Keratinocyte (primary cell): ENCODE results near the gene ATP5IF1. TPM values are rescaled to one million over a fixed set of nuclear protein-coding genes. Genes with fewer than 3 reads are reported as not detected.

ENCODE experiments used
- DNase-seq: peaks from one replicate; pipeline ENCODE4 v3.0.0-alpha.2; 2011; ENCODE audit warnings: low read depth, missing footprints, low spot score
- FAIRE-seq: peaks from 2 replicates; lab custom pipeline; 2011; peaks lifted over from hg19 to GRCh38; lab: Jason Lieb, UNC
- H2AFZ ChIP-seq: 2 replicates; pipeline ENCODE4 v1.6.0; 2012; ENCODE audit warnings: low read length, control low read depth, inconsistent platforms; ENCODE audit not compliant: control insufficient read depth
- H3K27ac ChIP-seq: 2 replicates; pipeline ENCODE4 v1.5.1; 2011; ENCODE audit warnings: low read length; ENCODE audit not compliant: control insufficient read depth, insufficient read depth
- H3K27me3 ChIP-seq: 3 replicates; pipeline ENCODE4 v1.6.0; 2011; ENCODE audit warnings: low read length; ENCODE audit not compliant: control insufficient read depth, insufficient read depth; ENCODE audit errors: extremely low read depth
- H3K36me3 ChIP-seq, 2 experiments: 2 replicates in 1 of 2; 3 replicates in 1 of 2; pipeline ENCODE4 v1.5.1; 2011; ENCODE audit warnings: low read length in 2 of 2, mild to moderate bottlenecking in 1 of 2; ENCODE audit not compliant: control insufficient read depth in 2 of 2, insufficient read depth in 2 of 2; ENCODE audit errors: extremely low read depth in 1 of 2
- H3K4me1 ChIP-seq: 3 replicates; pipeline ENCODE4 v1.5.1; 2011; ENCODE audit warnings: low read length; ENCODE audit not compliant: control insufficient read depth, insufficient read depth; ENCODE audit errors: extremely low read depth
- H3K4me2 ChIP-seq: 3 replicates; pipeline ENCODE4 v1.6.0; 2011; ENCODE audit warnings: low read depth, low read length; ENCODE audit not compliant: control insufficient read depth, insufficient read depth; ENCODE audit errors: extremely low read depth
- H3K4me3 ChIP-seq, 3 experiments: fragments of 200-600 bp in 1 of 3; sonication (generic) in 1 of 3; 2 replicates in 2 of 3; 3 replicates in 1 of 3; pipeline ENCODE4 v1.5.1; 2011 to 2016; ENCODE audit warnings: low read length in 3 of 3, mild to moderate bottlenecking in 3 of 3, control low read depth in 2 of 3, inconsistent platforms in 1 of 3, low read depth in 1 of 3, mixed read lengths in 1 of 3, mixed run types in 1 of 3, moderate library complexity in 1 of 3; ENCODE audit not compliant: control insufficient read depth in 2 of 3, insufficient read depth in 2 of 3; ENCODE audit errors: extremely low read depth in 1 of 3
- H3K79me2 ChIP-seq: 2 replicates; pipeline ENCODE4 v1.6.0; 2012; ENCODE audit warnings: low read length; ENCODE audit not compliant: control insufficient read depth, insufficient read depth
- H3K9ac ChIP-seq: 3 replicates; pipeline ENCODE4 v1.6.0; 2011; ENCODE audit warnings: low read length; ENCODE audit not compliant: control insufficient read depth, insufficient read depth; ENCODE audit errors: extremely low read depth
- H3K9me1 ChIP-seq: 3 replicates; pipeline ENCODE4 v1.6.0; 2011; ENCODE audit warnings: low read length; ENCODE audit not compliant: control insufficient read depth, insufficient read depth; ENCODE audit errors: extremely low read depth
- H3K9me3 ChIP-seq: 2 replicates; pipeline ENCODE4 v1.5.1; 2012; ENCODE audit warnings: low read depth, low read length; ENCODE audit not compliant: control insufficient read depth
- H4K20me1 ChIP-seq: 3 replicates; pipeline ENCODE4 v1.6.0; 2011; ENCODE audit warnings: low read length; ENCODE audit not compliant: control insufficient read depth, insufficient read depth; ENCODE audit errors: extremely low read depth
- CTCF ChIP-seq, 3 experiments: IDR thresholded peaks in 1 of 3; conservative IDR thresholded peaks in 1 of 3; optimal IDR thresholded peaks in 1 of 3; 2 replicates in 2 of 3; 3 replicates in 1 of 3; pipeline versions ENCODE3 to v1.5.1; 2011; ENCODE audit warnings: low read length in 3 of 3, mild to moderate bottlenecking in 3 of 3, moderate library complexity in 2 of 3, control low read depth in 1 of 3, inconsistent platforms in 1 of 3; ENCODE audit not compliant: insufficient read depth in 2 of 3; ENCODE audit errors: extremely low read depth in 1 of 3
- EZH2 ChIP-seq: IDR thresholded peaks from one replicate; pipeline ENCODE4 v1.6.1; 2012; ENCODE audit warnings: inconsistent platforms, mild to moderate bottlenecking, low read length, moderate library complexity
- dilution Hi-C: fragments of 300-500 bp; cut with MboI; formaldehyde crosslinking; loops from one replicate; pipeline ENCODE4 v1.7.0; 2020; ENCODE audit warnings: low sequenced_read_pairs; ENCODE audit not compliant: extremely low pct_ligation_motif_present
- polyA plus RNA-seq, 5 experiments: library from polyadenylated mRNA; depleted of rRNA in 3 of 5; stranded (reverse) in 3 of 5; stranded (forward) in 1 of 5; unstranded in 1 of 5; fragments of >200 nt; gene quantifications; 1 replicate in 1 of 5; 2 replicates in 3 of 5; 3 replicates in 1 of 5; pipeline versions ENCODE4 v1.2.1 to v1.2.3, GENCODE V29; 2011 to 2012; ENCODE audit warnings: missing spikeins in 2 of 5, low read depth in 1 of 5, low replicate concordance in 1 of 5

The ATP5IF1 gene
- polyA plus RNA-seq, 1 donor (not counting 4 experiments of a cell fraction or from before 2014, with no cell fraction given), result 332 TPM

- no peaks in the 10 kb centered on the region for H3K4me1 ChIP-seq
- H3K27me3 ChIP-seq, result no peaks in the 10 kb centered on the region
- TF ChIP-seq EZH2, result no peak
- no peak for TF ChIP-seq CTCF (optimal IDR thresholded peaks at IDR 0.05 in 1 of 3, IDR thresholded peaks at IDR 0.05 in 1 of 3, conservative IDR thresholded peaks at IDR 0.05 in 1 of 3; ENCODE audit: extremely low read depth in 1 of 3, insufficient read depth in 2 of 3, low read length in 3 of 3)
- DNase-seq (no peak), FAIRE-seq (no peak)
- no peak overlapping the region for H3K4me2 ChIP-seq
- no peaks in the 10 kb centered on the region for H4K20me1 ChIP-seq
- H3K27ac ChIP-seq, result no peak overlapping the region
- peaks cover 10 to 16% of the 10 kb centered on the region in 2 experiments for H3K36me3 ChIP-seq
- no peaks in the 10 kb centered on the region for H3K9me1 ChIP-seq
- no peaks in the 10 kb centered on the region for H3K79me2 ChIP-seq
- H3K9ac ChIP-seq, result no peak overlapping the region
- no peak overlapping the region for H3K4me3 ChIP-seq
- no peaks in the 10 kb centered on the region for H3K9me3 ChIP-seq
- dilution Hi-C loops, result no loop called here
- H2AFZ ChIP-seq, result no peak overlapping the region
Measured at GRCh38 chr1:28209700-28210099, 26.2 kb upstream of the ATP5IF1 start.

GRCh38 chr1:28213315-28213714, 22.6 kb upstream of the ATP5IF1 start:
- no peak for TF ChIP-seq EZH2
- TF ChIP-seq CTCF (optimal IDR thresholded peaks at IDR 0.05 in 1 of 3, IDR thresholded peaks at IDR 0.05 in 1 of 3, conservative IDR thresholded peaks at IDR 0.05 in 1 of 3; ENCODE audit: extremely low read depth in 1 of 3, insufficient read depth in 2 of 3, low read length in 3 of 3), result no peak
- no peak overlapping the region for H2AFZ ChIP-seq
- no peak overlapping the region for H3K9ac ChIP-seq
- no peak overlapping the region for H3K4me2 ChIP-seq
- no peak for FAIRE-seq
- H3K27ac ChIP-seq, result no peak overlapping the region
- no peaks in the 10 kb centered on the region for H4K20me1 ChIP-seq
- H3K9me1 ChIP-seq, result no peaks in the 10 kb centered on the region
- peaks cover 9 to 16% of the 10 kb centered on the region in 2 experiments for H3K36me3 ChIP-seq
- no peak for DNase-seq
- H3K9me3 ChIP-seq, result no peaks in the 10 kb centered on the region
- H3K27me3 ChIP-seq, result no peaks in the 10 kb centered on the region
- no peaks in the 10 kb centered on the region for H3K4me1 ChIP-seq
- peaks cover 2% of the 10 kb centered on the region for H3K79me2 ChIP-seq
- dilution Hi-C loops, result no loop called here
- H3K4me3 ChIP-seq, result no peak overlapping the region
